ENCODE data around the gene QPCTL.

QPCTL gene

GRCh38 chr19:45705710-45706415, 13.4 kb downstream of the QPCTL start:
- H3K27ac ChIP-seq (ENCODE audit: low read depth, low read length): no peak overlapping the region
- no peak overlapping the region for H3K4me3 ChIP-seq (ENCODE audit: low read depth, low read length)
- H2AFZ ChIP-seq (ENCODE audit: low read length, unreplicated experiment): no peak overlapping the region
- no peaks in the 10 kb centered on the region; the same call in 1 of the 2 replicates for H3K36me3 ChIP-seq (ENCODE audit: insufficient read depth, low read length)
- no peaks in the 10 kb centered on the region for H3K27me3 ChIP-seq (ENCODE audit: insufficient read depth, low read length)
- no peaks in the 10 kb centered on the region for H3K4me1 ChIP-seq (ENCODE audit: control insufficient read depth, insufficient read depth, low read length, unreplicated experiment)
- no peaks in the 10 kb centered on the region for H3K79me2 ChIP-seq (ENCODE audit: control insufficient read depth, insufficient read depth, low read length, unreplicated experiment)

- Histone ChIP-seq H3K36me3 (ENCODE audit: insufficient read depth, low read length) (no peaks in the 10 kb centered on the region), H3K27ac (ENCODE audit: low read depth, low read length) (no peak overlapping the region), H3K79me2 (ENCODE audit: control insufficient read depth, insufficient read depth, low read length, unreplicated experiment) (peaks cover 10% of the 10 kb centered on the region), H3K4me1 (ENCODE audit: control insufficient read depth, insufficient read depth, low read length, unreplicated experiment) (no peaks in the 10 kb centered on the region), H3K4me3 (ENCODE audit: low read depth, low read length) (no peak overlapping the region), H3K27me3 (ENCODE audit: insufficient read depth, low read length) (no peaks in the 10 kb centered on the region), H2AFZ (ENCODE audit: low read length, unreplicated experiment) (no peak overlapping the region)
Measured at GRCh38 chr19:45710356-45711130, 18.1 kb downstream of the QPCTL start.

GRCh38 chr19:45711851-45712698, 19.6 kb downstream of the QPCTL start:
- Histone ChIP-seq H3K27ac (ENCODE audit: low read depth, low read length) (no peak overlapping the region), H3K4me3 (ENCODE audit: low read depth, low read length) (no peak overlapping the region), H3K4me1 (ENCODE audit: control insufficient read depth, insufficient read depth, low read length, unreplicated experiment) (peaks cover 5% of the 10 kb centered on the region), H3K36me3 (ENCODE audit: insufficient read depth, low read length) (no peaks in the 10 kb centered on the region), H3K79me2 (ENCODE audit: control insufficient read depth, insufficient read depth, low read length, unreplicated experiment) (peaks cover 18% of the 10 kb centered on the region), H3K27me3 (ENCODE audit: insufficient read depth, low read length) (no peaks in the 10 kb centered on the region), H2AFZ (ENCODE audit: low read length, unreplicated experiment) (no peak overlapping the region)

GRCh38 chr19:45712699-45713067, 20.2 kb downstream of the QPCTL start:
- H3K79me2 ChIP-seq (ENCODE audit: control insufficient read depth, insufficient read depth, low read length, unreplicated experiment): peaks cover 18% of the 10 kb centered on the region
- no peaks in the 10 kb centered on the region for H3K27me3 ChIP-seq (ENCODE audit: insufficient read depth, low read length)
- H3K27ac ChIP-seq (ENCODE audit: low read depth, low read length): no peak overlapping the region
- H3K36me3 ChIP-seq (ENCODE audit: insufficient read depth, low read length): no peaks in the 10 kb centered on the region
- H3K4me1 ChIP-seq (ENCODE audit: control insufficient read depth, insufficient read depth, low read length, unreplicated experiment): peaks cover 5% of the 10 kb centered on the region
- H3K4me3 ChIP-seq (ENCODE audit: low read depth, low read length): no peak overlapping the region
- H2AFZ ChIP-seq (ENCODE audit: low read length, unreplicated experiment): no peak overlapping the region

GRCh38 chr19:45713141-45713540, 20.7 kb downstream of the QPCTL start:
- no peaks in the 10 kb centered on the region for H3K27me3 ChIP-seq (ENCODE audit: insufficient read depth, low read length)
- H3K36me3 ChIP-seq (ENCODE audit: insufficient read depth, low read length): no peaks in the 10 kb centered on the region
- peaks cover 18% of the 10 kb centered on the region for H3K79me2 ChIP-seq (ENCODE audit: control insufficient read depth, insufficient read depth, low read length, unreplicated experiment)
- H3K27ac ChIP-seq (ENCODE audit: low read depth, low read length): no peak overlapping the region
- peaks cover 9% of the 10 kb centered on the region for H3K4me1 ChIP-seq (ENCODE audit: control insufficient read depth, insufficient read depth, low read length, unreplicated experiment)
- no peak overlapping the region for H2AFZ ChIP-seq (ENCODE audit: low read length, unreplicated experiment)
- no peak overlapping the region for H3K4me3 ChIP-seq (ENCODE audit: low read depth, low read length)

GRCh38 chr19:45715139-45715538, 22.7 kb downstream of the QPCTL start:
- Histone ChIP-seq H2AFZ (ENCODE audit: low read length, unreplicated experiment) (no peak overlapping the region), H3K4me1 (ENCODE audit: control insufficient read depth, insufficient read depth, low read length, unreplicated experiment) (peaks cover 13% of the 10 kb centered on the region), H3K27me3 (ENCODE audit: insufficient read depth, low read length) (no peaks in the 10 kb centered on the region), H3K36me3 (ENCODE audit: insufficient read depth, low read length) (0 out of 2 replicates have a peak, but pooled peaks cover 6% of the 10 kb centered on the region), H3K27ac (ENCODE audit: low read depth, low read length) (no peak overlapping the region), H3K79me2 (ENCODE audit: control insufficient read depth, insufficient read depth, low read length, unreplicated experiment) (peaks cover 18% of the 10 kb centered on the region), H3K4me3 (ENCODE audit: low read depth, low read length) (no peak overlapping the region)

GRCh38 chr19:45716359-45717130, 24.1 kb downstream of the QPCTL start:
- Histone ChIP-seq H3K36me3 (ENCODE audit: insufficient read depth, low read length) (0 out of 2 replicates have a peak, but pooled peaks cover 6% of the 10 kb centered on the region), H3K27me3 (ENCODE audit: insufficient read depth, low read length) (no peaks in the 10 kb centered on the region), H3K4me3 (ENCODE audit: low read depth, low read length) (peak overlapping the region; percentile 79), H2AFZ (ENCODE audit: low read length, unreplicated experiment) (peak overlapping the region; percentile 45), H3K79me2 (ENCODE audit: control insufficient read depth, insufficient read depth, low read length, unreplicated experiment) (peaks cover 18% of the 10 kb centered on the region), H3K27ac (ENCODE audit: low read depth, low read length) (peak overlapping the region; percentile 69), H3K4me1 (ENCODE audit: control insufficient read depth, insufficient read depth, low read length, unreplicated experiment) (peaks cover 13% of the 10 kb centered on the region)

- H3K36me3 ChIP-seq (ENCODE audit: insufficient read depth, low read length): 0 out of 2 replicates have a peak, but pooled peaks cover 8% of the 10 kb centered on the region
- no peaks in the 10 kb centered on the region for H3K27me3 ChIP-seq (ENCODE audit: insufficient read depth, low read length)
- H3K79me2 ChIP-seq (ENCODE audit: control insufficient read depth, insufficient read depth, low read length, unreplicated experiment): peaks cover 18% of the 10 kb centered on the region
- H2AFZ ChIP-seq (ENCODE audit: low read length, unreplicated experiment): peak overlapping the region; percentile 45
- peak overlapping the region; percentile 92 for H3K27ac ChIP-seq (ENCODE audit: low read depth, low read length)
- peak overlapping the region; percentile 79 for H3K4me3 ChIP-seq (ENCODE audit: low read depth, low read length)
- peaks cover 20% of the 10 kb centered on the region for H3K4me1 ChIP-seq (ENCODE audit: control insufficient read depth, insufficient read depth, low read length, unreplicated experiment)
Measured at GRCh38 chr19:45717131-45717982, 24.9 kb downstream of the QPCTL start.

- peaks cover 18% of the 10 kb centered on the region for H3K79me2 ChIP-seq (ENCODE audit: control insufficient read depth, insufficient read depth, low read length, unreplicated experiment)
- peak overlapping the region; percentile 79 for H3K4me3 ChIP-seq (ENCODE audit: low read depth, low read length)
- 0 out of 2 replicates have a peak, but pooled peaks cover 8% of the 10 kb centered on the region for H3K36me3 ChIP-seq (ENCODE audit: insufficient read depth, low read length)
- peaks cover 21% of the 10 kb centered on the region for H3K4me1 ChIP-seq (ENCODE audit: control insufficient read depth, insufficient read depth, low read length, unreplicated experiment)
- peak overlapping the region; percentile 92 for H3K27ac ChIP-seq (ENCODE audit: low read depth, low read length)
- no peak overlapping the region for H2AFZ ChIP-seq (ENCODE audit: low read length, unreplicated experiment)
- no peaks in the 10 kb centered on the region for H3K27me3 ChIP-seq (ENCODE audit: insufficient read depth, low read length)
Measured at GRCh38 chr19:45717983-45718650, 25.7 kb downstream of the QPCTL start.

Measured in ACC112 (cell line).